Daoy (cell line): ENCODE measurements around the gene SRRD. TPM values are rescaled to one million over a fixed set of nuclear protein-coding genes. Genes with fewer than 3 reads are reported as not detected.

Source experiments
- DNase-seq: peaks from one replicate; pipeline ENCODE4 v3.0.0-alpha.2; 2015; ENCODE audit warnings: low read depth
- total RNA-seq: library from RNA; depleted of rRNA; stranded (reverse); fragments of >200 nt; shearing (Covaris generic); gene quantifications from 2 replicates; pipeline ENCODE4 v1.2.3, GENCODE V29; 2014

The SRRD gene
- total RNA-seq, 1 experiment from 2014 or later, result 43.5 TPM

DNA sequence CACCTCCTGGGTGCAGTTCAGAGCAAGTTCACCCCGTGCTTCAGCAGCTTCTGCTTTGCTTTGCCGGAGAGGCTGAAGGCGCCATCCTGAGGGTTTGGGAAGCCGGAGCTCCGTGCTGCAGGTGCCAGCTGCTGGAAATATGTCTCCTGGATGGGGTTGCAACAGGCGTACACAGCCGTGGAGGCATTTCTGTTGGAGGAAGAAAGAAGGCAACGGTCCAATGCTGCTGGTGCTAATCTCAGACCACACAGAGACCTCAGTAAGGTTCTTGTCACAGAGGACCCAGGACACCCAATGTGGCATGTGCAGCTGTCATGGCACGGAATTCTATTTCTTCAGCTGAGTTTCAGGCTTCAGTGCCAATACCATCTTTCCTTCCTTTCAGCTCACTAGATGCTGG, 30.5 kb upstream of the SRRD start:
- DNase-seq, result no peak

- DNase-seq, result no peak
Observed at GRCh38 chr22:26453812-26454500, 29.7 kb upstream of the SRRD start.

DNA sequence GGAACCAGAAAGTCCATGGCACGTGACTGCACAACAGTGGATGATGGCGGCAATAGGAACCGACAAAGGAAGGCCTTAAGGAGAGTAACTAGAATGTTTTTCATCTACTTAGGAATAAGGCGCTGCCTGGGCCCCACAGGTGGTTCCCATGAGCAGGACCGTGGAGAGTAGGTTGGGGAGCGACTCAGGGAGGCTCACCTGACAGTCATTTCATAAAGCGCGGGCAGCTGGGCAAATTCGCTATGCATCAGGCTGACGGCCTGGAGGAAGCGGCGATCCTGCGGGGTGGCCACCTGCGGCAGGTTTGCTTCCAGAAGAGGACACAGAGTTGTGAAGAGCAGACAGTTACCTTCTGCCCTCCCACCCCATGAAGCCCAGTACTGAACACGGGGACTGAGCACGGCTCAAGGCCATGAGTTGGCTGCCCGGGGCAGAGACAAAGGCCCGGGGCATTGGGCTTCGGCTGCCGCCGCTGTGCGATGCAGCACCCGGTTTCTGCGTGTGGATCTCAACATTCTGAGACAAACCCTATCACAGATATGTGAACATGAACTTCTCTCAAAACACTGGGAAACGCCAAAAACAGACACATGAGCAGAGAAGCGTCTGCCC, 25.9 kb upstream of the SRRD start:
- DNase-seq, result no peak

- DNase-seq, result no peak
Observed at GRCh38 chr22:26460202-26460601, 23.5 kb upstream of the SRRD start.

DNA sequence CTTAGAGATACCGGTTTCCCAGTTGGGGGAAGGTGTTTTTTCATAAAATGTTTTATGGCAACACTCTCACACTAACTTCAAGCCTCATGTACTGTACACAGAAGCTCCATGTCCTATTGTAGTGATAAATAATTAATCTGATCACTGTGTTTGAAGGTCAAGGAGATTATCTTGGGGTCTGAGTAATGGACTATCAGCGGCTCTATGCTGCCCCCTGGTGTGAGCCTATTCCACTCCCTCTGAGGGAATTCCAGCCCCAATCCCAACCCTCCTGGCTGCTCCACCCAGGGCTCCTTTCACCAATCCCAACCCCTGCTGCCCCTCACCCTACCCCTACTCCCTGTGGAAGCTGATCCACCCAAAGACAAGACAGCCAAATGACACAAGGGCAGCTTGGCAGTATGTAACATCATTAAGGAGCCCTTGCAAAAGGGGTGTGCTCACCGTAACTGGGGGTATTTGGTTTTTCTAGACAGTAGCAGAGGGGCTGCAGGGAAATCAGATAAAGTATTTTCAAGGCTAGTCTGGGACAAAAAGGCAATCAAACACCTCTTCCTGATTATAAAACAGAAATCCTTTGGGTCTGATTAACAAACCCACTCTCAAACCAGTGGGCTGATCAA, 22.4 kb upstream of the SRRD start:
- peak; percentile 41 for DNase-seq

GRCh38 chr22:26462051-26462450, 21.6 kb upstream of the SRRD start:
- no peak for DNase-seq

DNA sequence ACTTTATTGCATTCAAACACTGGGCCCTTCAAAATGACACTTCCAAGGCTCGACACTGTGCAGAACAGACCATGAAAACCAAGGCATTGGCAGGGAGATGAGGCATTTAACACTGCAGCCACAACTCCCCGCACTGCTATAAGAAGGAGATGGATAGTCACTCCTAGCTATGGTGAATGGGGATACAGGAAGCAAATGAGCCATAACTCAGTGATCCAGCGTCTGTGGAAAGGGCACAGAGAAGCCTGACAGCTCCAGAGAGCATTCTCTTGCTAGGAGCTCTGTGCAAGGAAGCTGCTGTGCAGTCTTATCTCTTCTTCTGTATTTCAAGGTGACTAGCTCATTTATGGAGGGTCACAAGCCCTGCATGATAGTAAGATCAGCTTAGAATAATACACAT, 21.0 kb upstream of the SRRD start:
- DNase-seq, result no peak

DNA sequence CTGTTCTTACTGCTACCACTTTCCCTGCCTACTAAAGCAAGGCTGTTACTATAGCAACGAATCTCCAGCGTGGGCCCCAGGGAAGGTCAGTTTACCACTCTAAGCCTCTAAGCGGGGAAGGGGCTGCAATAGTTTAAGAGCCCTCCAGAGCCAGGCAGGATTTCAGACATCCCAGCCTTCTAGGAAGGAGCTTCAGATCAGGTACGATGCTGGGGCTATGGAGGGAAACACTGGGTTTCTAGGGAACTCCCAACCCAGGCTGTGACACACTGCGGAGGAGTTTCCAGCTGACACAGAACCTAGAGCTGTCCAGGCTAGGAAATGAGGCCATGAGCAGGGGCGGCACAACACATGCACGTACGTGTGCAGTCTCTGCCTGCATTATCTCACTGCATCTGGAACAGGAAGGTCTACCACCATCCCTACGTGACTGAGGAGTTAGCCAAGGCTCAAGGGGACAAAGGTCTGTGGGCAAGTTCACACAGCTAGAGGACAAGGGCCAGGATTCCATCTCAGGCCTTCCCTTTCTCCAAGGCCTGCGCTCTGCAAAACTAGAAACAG, 20.5 kb upstream of the SRRD start:
- DNase-seq, result no peak

- DNase-seq, result no peak
Observed at GRCh38 chr22:26463688-26464087, 20.0 kb upstream of the SRRD start.

DNA sequence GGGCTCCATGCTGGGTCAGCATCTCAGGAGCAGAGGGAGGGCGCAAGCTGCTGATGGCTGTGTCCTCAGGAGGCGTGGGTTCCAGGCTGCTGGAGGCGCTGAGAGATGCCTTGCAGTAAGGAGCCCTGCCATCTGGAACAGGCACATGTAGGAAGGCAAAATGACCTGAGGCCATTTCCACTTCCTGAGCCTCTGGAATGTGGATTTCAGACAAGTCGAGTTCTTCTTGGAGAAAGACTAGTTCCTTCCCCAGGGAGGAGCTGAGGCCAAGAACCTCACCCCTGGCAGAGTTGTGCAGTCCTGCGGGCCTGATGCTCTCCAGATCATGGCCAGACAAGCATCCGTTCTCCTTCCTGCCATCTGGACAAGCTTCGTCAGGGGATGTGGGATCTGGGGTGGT, 19.4 kb upstream of the SRRD start:
- no peak for DNase-seq

DNA sequence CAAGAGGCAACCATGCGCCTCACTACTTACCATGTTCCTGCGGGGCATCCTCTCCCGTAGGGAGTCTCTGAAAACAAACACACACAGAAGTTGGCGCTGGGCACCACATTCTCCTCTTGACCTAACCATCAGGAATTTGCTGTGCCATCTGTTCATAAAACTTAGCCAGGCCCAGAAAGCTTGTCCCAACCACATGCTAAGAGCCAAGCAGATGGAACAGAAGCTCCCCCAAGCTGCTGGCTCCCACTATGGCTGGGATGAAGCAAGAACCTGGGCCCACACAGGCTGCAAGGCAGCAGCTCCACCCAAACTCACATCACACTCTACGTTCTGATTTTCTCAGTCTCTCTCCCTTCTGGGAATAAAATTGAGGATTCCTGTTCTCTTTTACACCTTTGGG, 17.5 kb upstream of the SRRD start:
- no peak for DNase-seq

GRCh38 chr22:26470807-26471206, 12.9 kb upstream of the SRRD start:
- DNase-seq, result no peak

- DNase-seq, result peak; percentile 98
Observed at GRCh38 chr22:26471522-26471921, 12.2 kb upstream of the SRRD start.

DNA sequence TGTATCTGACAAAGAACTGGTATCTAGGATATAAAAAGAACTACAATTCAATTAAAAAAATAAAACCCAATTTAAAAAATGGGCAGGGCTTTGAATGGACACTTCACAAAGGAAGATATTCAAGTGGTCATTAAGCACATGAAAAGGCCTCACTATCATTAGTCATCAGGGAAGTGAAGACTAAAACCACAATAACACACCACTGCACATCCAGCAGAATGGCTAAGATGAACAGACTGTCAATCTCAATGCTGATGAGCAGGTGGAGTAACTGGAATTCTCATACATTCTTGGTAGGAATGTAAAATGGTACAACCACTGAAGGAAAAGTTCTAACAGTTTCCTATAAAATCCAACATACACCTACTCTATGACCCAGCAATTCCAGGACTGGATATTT, 9.0 kb upstream of the SRRD start:
- DNase-seq, result peak; percentile 50

- peak; percentile 60 for DNase-seq
Observed at GRCh38 chr22:26476705-26477340, 6.9 kb upstream of the SRRD start.

GRCh38 chr22:26477341-26477731, 6.3 kb upstream of the SRRD start:
- peak; percentile 11 for DNase-seq

DNA sequence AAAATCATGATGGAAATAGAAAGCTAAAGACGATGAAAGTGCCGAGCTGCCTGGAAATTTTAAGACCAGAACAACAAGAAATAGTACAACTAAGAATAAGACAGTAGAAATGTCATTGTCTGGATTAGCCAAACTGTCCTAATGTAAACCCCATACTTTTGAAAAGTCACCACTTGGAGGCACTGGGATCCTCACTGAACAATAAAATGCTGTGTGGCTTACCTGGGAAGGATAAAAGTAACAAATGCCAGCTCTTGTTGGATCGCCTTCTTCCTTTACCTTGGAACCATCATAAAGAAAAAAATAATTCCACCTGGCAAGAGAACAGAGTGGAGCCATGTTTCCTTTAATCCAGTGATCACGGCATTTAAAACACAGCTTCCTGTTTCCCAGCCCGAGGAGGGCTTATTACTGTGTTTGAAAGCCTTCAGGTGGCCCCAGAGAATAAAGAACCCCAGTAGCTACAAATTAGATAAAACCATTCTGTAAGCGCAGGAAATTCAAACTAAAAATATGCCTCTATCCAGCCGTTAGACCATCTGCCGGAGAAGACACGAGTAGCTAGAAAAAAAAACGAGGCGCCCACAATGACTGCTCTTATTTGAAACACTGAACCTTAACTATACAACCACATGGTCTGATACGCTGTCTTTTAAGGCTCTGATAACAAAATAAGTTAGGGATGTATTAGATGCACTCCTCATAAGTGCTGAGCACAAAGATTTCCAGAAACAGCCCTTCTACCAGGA, 4.5 kb upstream of the SRRD start:
- DNase-seq, result no peak

DNA sequence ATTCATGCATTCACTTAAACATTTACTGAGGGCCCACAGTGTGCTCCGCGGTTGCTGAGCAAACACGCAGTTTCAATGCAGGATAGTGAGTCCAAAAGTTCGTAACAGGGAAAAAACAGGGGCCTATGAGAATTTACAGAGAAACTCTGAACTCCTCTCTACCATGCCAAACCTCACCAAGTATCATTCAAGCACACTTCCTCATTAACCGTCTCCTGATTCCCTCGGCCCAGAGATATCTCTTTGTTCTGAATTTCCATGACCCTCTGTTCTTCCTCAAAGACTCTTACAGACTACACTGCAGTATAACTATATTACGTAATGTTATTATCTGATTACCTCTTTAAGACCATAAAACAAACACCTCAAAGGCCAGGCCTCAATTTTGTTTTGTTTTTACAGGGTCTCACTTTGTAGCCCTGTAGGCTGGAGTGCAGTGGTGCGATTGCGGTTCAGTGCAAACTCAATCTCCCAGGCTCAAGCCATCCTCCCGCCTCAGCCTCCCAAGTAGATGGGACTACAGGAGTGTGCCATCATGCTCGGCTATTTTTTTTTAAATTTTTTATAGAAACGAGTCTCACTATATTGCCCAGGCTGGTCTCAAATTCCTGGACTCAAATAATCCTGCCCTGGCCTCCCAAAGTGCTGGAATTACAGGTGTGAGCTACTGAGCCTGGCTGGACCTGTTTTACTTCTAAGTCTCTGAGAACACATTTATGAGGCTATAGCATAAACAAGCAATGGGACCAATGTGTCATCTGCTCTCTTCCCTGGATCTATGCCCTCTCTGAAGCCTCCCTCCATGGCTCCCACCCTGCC, 3.7 kb upstream of the SRRD start:
- DNase-seq, result peak; percentile 16

- no peak for DNase-seq
Observed at GRCh38 chr22:26480611-26480932, 3.1 kb upstream of the SRRD start.

DNA sequence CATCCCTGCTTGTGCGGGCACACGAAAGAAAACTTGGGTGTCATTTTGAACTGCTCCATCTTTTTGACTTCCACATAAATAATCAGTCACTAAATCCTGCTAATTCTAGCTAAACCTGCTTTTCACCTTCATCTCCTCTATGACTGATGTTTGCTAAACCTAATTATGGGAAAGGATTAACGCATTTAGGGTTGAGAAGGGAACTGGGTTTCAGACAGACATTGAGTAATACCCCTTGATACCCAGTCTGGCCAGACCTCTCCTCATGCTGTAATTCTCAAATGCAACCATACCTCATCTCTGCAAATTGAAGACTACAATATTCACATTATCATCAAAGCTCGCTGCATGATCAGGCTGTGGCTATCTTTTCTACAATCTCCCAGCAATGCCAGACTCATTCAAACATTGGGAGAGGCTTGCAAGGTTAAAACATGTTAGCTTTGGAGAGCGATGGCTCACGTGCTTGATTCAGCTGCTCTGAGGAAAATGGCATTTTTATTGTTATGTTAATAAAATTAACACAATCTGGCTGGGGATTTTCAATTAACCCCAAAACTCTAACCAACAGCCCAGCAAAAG, 2.5 kb upstream of the SRRD start:
- DNase-seq, result no peak

GRCh38 chr22:26481694-26482093, 2.0 kb upstream of the SRRD start:
- no peak for DNase-seq
